ENCODE data around the gene NLRC4.

DNA sequence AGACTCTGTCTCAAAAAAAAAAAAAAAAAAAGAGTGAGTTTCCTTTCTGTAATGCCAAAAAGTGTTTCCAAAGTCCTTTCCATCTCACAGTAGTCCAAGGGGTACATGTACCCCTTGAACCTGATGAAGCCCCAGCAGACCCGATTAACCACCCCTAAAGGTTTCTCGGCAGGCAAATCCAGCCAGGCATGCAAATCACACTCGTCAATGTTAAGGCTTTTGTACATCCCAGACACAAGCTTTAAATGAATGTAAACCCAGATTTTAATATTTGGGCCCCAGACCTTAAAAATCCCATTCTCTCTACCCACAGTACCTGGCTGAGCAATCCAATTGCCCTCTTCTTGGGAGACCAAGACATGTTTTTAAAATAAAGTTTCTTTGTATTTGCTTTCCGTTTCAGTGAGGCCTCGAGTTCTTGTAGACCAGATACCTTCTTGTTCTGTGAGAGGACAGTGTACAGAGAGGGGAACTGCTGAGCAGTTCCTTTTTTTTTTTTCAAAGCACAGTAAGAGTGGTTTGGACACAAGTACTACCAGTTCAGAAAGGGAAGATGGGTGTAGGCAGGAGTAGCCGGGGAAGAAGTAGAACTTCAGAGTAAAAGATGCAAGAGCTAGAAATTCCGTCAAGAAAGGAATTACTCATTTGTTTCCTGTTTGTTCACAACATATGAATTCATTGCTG lies at the start of gene NLRC4:
- TF ChIP-seq CTCF (IDR thresholded peaks at IDR 0.05; ENCODE audit: extremely low read depth in 1 of 2, insufficient read depth in 1 of 2, low read depth in 1 of 2, low read length in 2 of 2) (no peak), POLR2A (IDR thresholded peaks at IDR 0.05; ENCODE audit: low read depth, low read length) (no peak), MYC (IDR thresholded peaks at IDR 0.05; ENCODE audit: low read depth, low read length) (no peak), EZH2 (IDR thresholded peaks at IDR 0.05; ENCODE audit: borderline replicate concordance, low read depth, low read length, severe bottlenecking) (no peak), GATA2 (IDR thresholded peaks at IDR 0.05; ENCODE audit: insufficient read depth, insufficient read length, low read depth, low read length) (no peak), FOS (IDR thresholded peaks at IDR 0.05; ENCODE audit: borderline replicate concordance, insufficient read depth, low read length) (no peak), POLR2AphosphoS5 (IDR thresholded peaks at IDR 0.05; ENCODE audit: insufficient read depth, low read depth, low read length) (no peak), JUN (IDR thresholded peaks at IDR 0.05; ENCODE audit: borderline replicate concordance, insufficient read depth, insufficient read length, low read depth) (no peak)
- TF ChIP-seq, protein P1, sequence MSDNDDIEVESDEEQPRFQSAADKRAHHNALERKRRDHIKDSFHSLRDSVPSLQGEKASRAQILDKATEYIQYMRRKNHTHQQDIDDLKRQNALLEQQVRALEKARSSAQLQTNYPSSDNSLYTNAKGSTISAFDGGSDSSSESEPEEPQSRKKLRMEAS (IDR thresholded peaks at IDR 0.05; ENCODE audit: insufficient read depth, insufficient read length) = no peak
